Loucy (cell line): Measurements from ENCODE around the gene ELOVL3.

Experiments
- H2AFZ ChIP-seq: fragments of 200-600 bp; sonication (generic); 2 replicates; pipeline ENCODE4 v1.6.0; 2016; ENCODE audit warnings: antibody characterized with exemption, mild to moderate bottlenecking, low read length, moderate library complexity
- H3F3A ChIP-seq: fragments of 200-600 bp; 2 replicates; pipeline ENCODE4 v1.6.0; 2016; ENCODE audit warnings: antibody characterized with exemption, low read depth, mild to moderate bottlenecking
- H3K27me3 ChIP-seq: fragments of 200-600 bp; sonication (generic); 2 replicates; pipeline ENCODE4 v1.6.1; 2014; ENCODE audit warnings: low read length, mild to moderate bottlenecking; ENCODE audit not compliant: insufficient read depth, poor library complexity, severe bottlenecking
- H3K36me3 ChIP-seq: fragments of 200-600 bp; sonication (generic); 2 replicates; pipeline ENCODE4 v1.6.1; 2016; ENCODE audit warnings: low read length; ENCODE audit not compliant: insufficient read depth
- H3K4me1 ChIP-seq: fragments of 200-600 bp; sonication (generic); 2 replicates; pipeline ENCODE4 v1.5.1; 2014; ENCODE audit warnings: low read length, mild to moderate bottlenecking; ENCODE audit not compliant: insufficient read depth, poor library complexity, severe bottlenecking
- H3K4me2 ChIP-seq: fragments of 200-600 bp; sonication (generic); 2 replicates; pipeline ENCODE4 v1.6.0; 2014; ENCODE audit warnings: antibody characterized with exemption, low read length, low read depth, mild to moderate bottlenecking; ENCODE audit not compliant: poor library complexity, severe bottlenecking
- H3K4me3 ChIP-seq: fragments of 200-600 bp; sonication (generic); 2 replicates; pipeline ENCODE4 v1.5.1; 2014; ENCODE audit warnings: low read length, mild to moderate bottlenecking, mixed read lengths; ENCODE audit not compliant: poor library complexity, severe bottlenecking
- H3K79me2 ChIP-seq: fragments of 200-600 bp; sonication (generic); 2 replicates; pipeline ENCODE4 v1.6.1; 2014; ENCODE audit warnings: low read length; ENCODE audit not compliant: insufficient read depth
- H3K9ac ChIP-seq: fragments of 200-600 bp; sonication (generic); 2 replicates; pipeline ENCODE4 v1.6.0; 2014; ENCODE audit warnings: mild to moderate bottlenecking, low read depth, low read length, moderate library complexity; ENCODE audit not compliant: poor library complexity, severe bottlenecking
- H3K9me2 ChIP-seq: fragments of 200-600 bp; sonication (generic); replicated peaks from 2 replicates; pipeline ENCODE4 v1.6.1; 2016; ENCODE audit warnings: low read depth, low read length, mixed read lengths
- H3K9me3 ChIP-seq: fragments of 200-600 bp; sonication (generic); 2 replicates; pipeline ENCODE4 v1.6.1; 2014; ENCODE audit warnings: mild to moderate bottlenecking, antibody characterized with exemption, low read length, low read depth; ENCODE audit not compliant: insufficient read depth
- H4K20me1 ChIP-seq: fragments of 200-600 bp; sonication (generic); 2 replicates; pipeline ENCODE4 v1.6.0; 2014; ENCODE audit warnings: antibody characterized with exemption, low read length, mild to moderate bottlenecking; ENCODE audit not compliant: insufficient read depth, poor library complexity, severe bottlenecking
- CTCF ChIP-seq: fragments of 200-600 bp; sonication (generic); conservative IDR thresholded peaks from 2 replicates; pipeline ENCODE4 v1.5.1; 2014; ENCODE audit warnings: mild to moderate bottlenecking, antibody characterized with exemption, low read length
- EZH2phosphoT487 ChIP-seq: fragments of 200-600 bp; IDR thresholded peaks from 2 replicates; pipeline ENCODE4 v1.6.1; 2018; ENCODE audit warnings: antibody characterized with exemption, mild to moderate bottlenecking, moderate library complexity, borderline replicate concordance

The ELOVL3 gene

GRCh38 chr10:102227050-102227449 is 951 bp downstream of the ELOVL3 start:
- Histone ChIP-seq H3K4me2 (no peak overlapping the region), H3K9me2 (no peaks in the 10 kb centered on the region), H3F3A (no peaks in the 10 kb centered on the region), H2AFZ (no peak overlapping the region), H3K79me2 (no peaks in the 10 kb centered on the region), H3K4me1 (peaks cover 14% of the 10 kb centered on the region), H3K4me3 (no peak overlapping the region), H3K27me3 (no peaks in the 10 kb centered on the region), H3K36me3 (no peaks in the 10 kb centered on the region), H4K20me1 (no peaks in the 10 kb centered on the region), H3K9me3 (no peaks in the 10 kb centered on the region), H3K9ac (no peak overlapping the region)
- TF ChIP-seq EZH2phosphoT487 (no peak), CTCF (no peak)

- TF ChIP-seq CTCF = peak; percentile 86
- TF ChIP-seq EZH2phosphoT487 = no peak
- Histone ChIP-seq H3K9me3 (no peaks in the 10 kb centered on the region), H3K4me1 (peaks cover 14% of the 10 kb centered on the region), H3K4me3 (no peak overlapping the region), H3K9me2 (no peaks in the 10 kb centered on the region), H3K9ac (no peak overlapping the region), H4K20me1 (no peaks in the 10 kb centered on the region), H3K79me2 (no peaks in the 10 kb centered on the region), H3K4me2 (peak overlapping the region; percentile 22), H3K27me3 (no peaks in the 10 kb centered on the region), H2AFZ (no peak overlapping the region), H3K36me3 (no peaks in the 10 kb centered on the region), H3F3A (no peaks in the 10 kb centered on the region)
These were observed 3.7 kb downstream of the ELOVL3 start for GRCh38 chr10:102229810-102230263.

GRCh38 chr10:102230264-102230860 is 4.3 kb downstream of the ELOVL3 start:
- Histone ChIP-seq H3K36me3 (no peaks in the 10 kb centered on the region), H3K4me3 (no peak overlapping the region), H3K9me3 (no peaks in the 10 kb centered on the region), H3K4me2 (peak overlapping the region; percentile 22), H3K79me2 (no peaks in the 10 kb centered on the region), H4K20me1 (no peaks in the 10 kb centered on the region), H3K9me2 (no peaks in the 10 kb centered on the region), H3K9ac (no peak overlapping the region), H3F3A (no peaks in the 10 kb centered on the region), H2AFZ (no peak overlapping the region), H3K4me1 (peaks cover 11% of the 10 kb centered on the region), H3K27me3 (no peaks in the 10 kb centered on the region)
- TF ChIP-seq CTCF (no peak), EZH2phosphoT487 (no peak)
